SK-N-SH (cell line): ENCODE results near the gene SPRED3. TPM values are rescaled to one million over a fixed set of nuclear protein-coding genes. Genes with fewer than 3 reads are reported as not detected.

ENCODE experiments used
- CTCF ChIA-PET: fragments of 300-600, 350-600 bp; formaldehyde crosslinking; extraction: SDS; loops from one replicate; lab custom pipeline; 2021; lab: Yijun Ruan, JAX
- POLR2A ChIA-PET: fragments of 350-600 bp; sonication (Branson Sonifier 250); formaldehyde crosslinking; extraction: SDS; loops from one replicate; lab custom pipeline; 2020; ENCODE audit warnings: antibody characterized with exemption, inconsistent platforms; lab: Yijun Ruan, JAX
- DNase-seq: peaks from one replicate; pipeline ENCODE4 v3.0.0; 2012
- H2AFZ ChIP-seq: fragments of 200-600 bp; sonication (generic); 2 replicates; pipeline ENCODE4 v1.8.1; 2016; ENCODE audit warnings: antibody characterized with exemption, mild to moderate bottlenecking, low read depth
- H3F3A ChIP-seq: fragments of 200-600 bp; sonication (generic); replicated peaks from 2 replicates; pipeline ENCODE3; 2016; ENCODE audit warnings: antibody characterized with exemption, mild to moderate bottlenecking; ENCODE audit not compliant: insufficient read depth
- H3K27ac ChIP-seq, 2 experiments: fragments of 200-500 bp in 1 of 2; fragments of 200-600 bp in 1 of 2; sonication (Bioruptor generic) in 1 of 2; sonication (generic), shearing (Covaris generic) in 1 of 2; 2 replicates each; pipeline versions ENCODE4 v1.5.1 to v1.6.1; 2014 to 2016; ENCODE audit warnings: low read depth in 2 of 2, inconsistent platforms in 1 of 2, low read length in 1 of 2, mild to moderate bottlenecking in 1 of 2, mixed read lengths in 1 of 2
- H3K27me3 ChIP-seq: fragments of 200-600 bp; sonication (generic), shearing (Covaris generic); 2 replicates; pipeline ENCODE4 v1.6.1; 2016; ENCODE audit warnings: mixed run types; ENCODE audit not compliant: insufficient read depth
- H3K36me3 ChIP-seq, 2 experiments: fragments of 200-500 bp in 1 of 2; fragments of 200-600 bp in 1 of 2; sonication (Bioruptor generic) in 1 of 2; sonication (generic) in 1 of 2; replicated peaks in 1 of 2; 2 replicates each; pipeline versions ENCODE3 to v1.5.1; 2014 to 2016; ENCODE audit warnings: low read length in 1 of 2, mild to moderate bottlenecking in 1 of 2; ENCODE audit not compliant: insufficient read depth in 2 of 2, control insufficient read depth in 1 of 2
- H3K4me1 ChIP-seq, 2 experiments: fragments of 200-500 bp in 1 of 2; fragments of 200-600 bp in 1 of 2; sonication (Bioruptor generic) in 1 of 2; sonication (generic), shearing (Covaris generic) in 1 of 2; 2 replicates each; pipeline versions ENCODE4 v1.5.1 to v1.6.1; 2014 to 2016; ENCODE audit warnings: low read depth in 1 of 2, low read length in 1 of 2, mixed run types in 1 of 2; ENCODE audit not compliant: insufficient read depth in 2 of 2, control insufficient read depth in 1 of 2
- H3K4me2 ChIP-seq: fragments of 200-600 bp; sonication (generic), shearing (Covaris generic); 2 replicates; pipeline ENCODE4 v1.6.1; 2017; ENCODE audit warnings: mixed run types
- H3K4me3 ChIP-seq, 2 experiments: fragments of 200-500 bp in 1 of 2; fragments of 200-600 bp in 1 of 2; sonication (Bioruptor generic) in 1 of 2; sonication (generic), shearing (Covaris generic) in 1 of 2; 2 replicates each; pipeline versions ENCODE4 v1.5.1 to v1.8.1; 2014 to 2016; ENCODE audit warnings: low read depth in 2 of 2, inconsistent platforms in 1 of 2, low read length in 1 of 2, mild to moderate bottlenecking in 1 of 2, mixed read lengths in 1 of 2, moderate library complexity in 1 of 2
- H3K79me2 ChIP-seq: fragments of 200-600 bp; sonication (generic); 2 replicates; pipeline ENCODE4 v1.8.1; 2017; ENCODE audit warnings: mild to moderate bottlenecking; ENCODE audit not compliant: insufficient read depth
- H3K9ac ChIP-seq: fragments of 200-600 bp; sonication (generic); 2 replicates; pipeline ENCODE4 v1.6.1; 2017; ENCODE audit warnings: mixed run types
- H3K9me2 ChIP-seq: fragments of 200-600 bp; sonication (generic); 2 replicates; pipeline ENCODE4 v1.6.1; 2017; ENCODE audit warnings: mixed run types
- H3K9me3 ChIP-seq: fragments of 200-600 bp; sonication (generic); 2 replicates; pipeline ENCODE4 v1.6.1; 2017; ENCODE audit warnings: mixed run types, mild to moderate bottlenecking, moderate library complexity
- H4K20me1 ChIP-seq: fragments of 200-600 bp; sonication (generic); 2 replicates; pipeline ENCODE4 v1.6.1; 2017; ENCODE audit warnings: mild to moderate bottlenecking, mixed run types; ENCODE audit not compliant: insufficient read depth
- ELF1 ChIP-seq: IDR thresholded peaks from 2 replicates; pipeline ENCODE4 v1.4.0; 2012
- EP300 ChIP-seq, 2 experiments: IDR thresholded peaks; 2 replicates each; pipeline versions ENCODE4 v1.4.0 to v1.6.1; 2012; ENCODE audit warnings: borderline replicate concordance in 1 of 2, low read depth in 1 of 2, low read length in 1 of 2
- EZH2phosphoT487 ChIP-seq: fragments of 200-600 bp; sonication (generic); IDR thresholded peaks from 2 replicates; pipeline ENCODE4 v1.6.1; 2017; ENCODE audit warnings: low read depth, mixed run types, mild to moderate bottlenecking, antibody characterized with exemption, moderate library complexity, borderline replicate concordance
- GATA2 ChIP-seq: sonication (generic); formaldehyde crosslinking; IDR thresholded peaks from 2 replicates; pipeline ENCODE4 v1.5.0; 2020; ENCODE audit warnings: mild to moderate bottlenecking, missing genetic modification reagents
- NFIC ChIP-seq: IDR thresholded peaks from 2 replicates; pipeline ENCODE4 v1.4.0; 2012; ENCODE audit warnings: borderline replicate concordance
- NRF1 ChIP-seq: IDR thresholded peaks from 2 replicates; pipeline ENCODE4 v1.6.1; 2012; ENCODE audit warnings: low read depth, mild to moderate bottlenecking, low read length
- RAD21 ChIP-seq: IDR thresholded peaks from 2 replicates; pipeline ENCODE4 v1.6.1; 2012; ENCODE audit warnings: mild to moderate bottlenecking, low read length
- RFX5 ChIP-seq: IDR thresholded peaks from 2 replicates; pipeline ENCODE4 v1.6.1; 2012; ENCODE audit warnings: mild to moderate bottlenecking, improper control_type of control experiment, low read length
- TCF12 ChIP-seq: IDR thresholded peaks from 2 replicates; pipeline ENCODE4 v1.4.0; 2012
- TEAD4 ChIP-seq: IDR thresholded peaks from 2 replicates; pipeline ENCODE4 v1.4.0; 2012; ENCODE audit warnings: mild to moderate bottlenecking, borderline replicate concordance; ENCODE audit not compliant: insufficient read depth
- WGBS: methylation state at CpG from one replicate; pipeline ENCODE4 v1.1.6; 2017; ENCODE audit warnings: low lambda C conversion rate; 5-methylcytosine and 5-hydroxymethylcytosine counted together
- polyA plus RNA-seq, 3 experiments: library from polyadenylated mRNA; depleted of rRNA; stranded (reverse); fragments of >200 nt; gene quantifications; 2 replicates each; pipeline ENCODE4 v1.2.3, GENCODE V29; 2012
- TF ChIP-seq, protein P1 (sequence below): fragments of 150-350 bp; IDR thresholded peaks from 2 replicates; pipeline ENCODE4 v1.6.1; 2017; ENCODE audit warnings: antibody characterized with exemption, low read length, low read depth, borderline replicate concordance
- TF ChIP-seq, protein P2 (sequence below): IDR thresholded peaks from 2 replicates; pipeline ENCODE4 v1.4.0; 2012; ENCODE audit warnings: low read depth, borderline replicate concordance
- TF ChIP-seq, protein P3 (sequence below): fragments of 200-600 bp; sonication (generic); IDR thresholded peaks from 2 replicates; pipeline ENCODE4 v1.6.1; 2017; ENCODE audit warnings: antibody characterized with exemption, mild to moderate bottlenecking, moderate library complexity

The SPRED3 gene
- polyA plus RNA-seq, 1 of the 3 experiments (the other 2 are of a cell fraction), result 11.1 TPM

DNA sequence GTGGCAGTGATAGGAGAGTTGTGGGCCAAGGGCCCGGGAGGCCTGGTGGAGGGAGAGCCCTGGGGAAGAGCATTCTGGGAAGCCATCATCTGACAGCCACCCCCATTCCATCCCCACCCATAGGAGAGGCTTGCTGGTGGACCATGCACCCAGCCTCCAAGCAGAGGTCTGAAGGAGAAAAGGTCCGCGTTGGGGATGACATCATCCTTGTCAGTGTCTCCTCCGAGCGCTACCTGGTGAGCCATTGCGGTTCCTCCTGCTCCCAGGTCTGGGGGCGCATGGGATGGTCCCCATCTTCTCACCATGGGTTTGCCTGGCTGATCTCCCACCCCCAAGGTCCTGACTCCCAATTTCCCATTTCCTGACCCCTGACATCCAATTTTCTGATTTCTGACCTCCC is 55.5 kb downstream of the SPRED3 start:
- WGBS, result 57% methylated on average over 3 of the region's 7 CpGs
- no peaks in the 10 kb centered on the region for H3F3A ChIP-seq
- H3K4me2 ChIP-seq, result no peak overlapping the region
- H2AFZ ChIP-seq, result no peak overlapping the region
- no peaks in the 10 kb centered on the region for H3K9me2 ChIP-seq
- no peaks in the 10 kb centered on the region for H3K36me3 ChIP-seq
- TF ChIP-seq NRF1 (no peak), TEAD4 (no peak), EP300 (IDR thresholded peaks at IDR 0.05; ENCODE audit: borderline replicate concordance in 1 of 2, low read depth in 1 of 2, low read length in 1 of 2) (no peak), ELF1 (no peak), TCF12 (no peak), EZH2phosphoT487 (no peak), GATA2 (no peak)
- TF ChIP-seq, protein P1, sequence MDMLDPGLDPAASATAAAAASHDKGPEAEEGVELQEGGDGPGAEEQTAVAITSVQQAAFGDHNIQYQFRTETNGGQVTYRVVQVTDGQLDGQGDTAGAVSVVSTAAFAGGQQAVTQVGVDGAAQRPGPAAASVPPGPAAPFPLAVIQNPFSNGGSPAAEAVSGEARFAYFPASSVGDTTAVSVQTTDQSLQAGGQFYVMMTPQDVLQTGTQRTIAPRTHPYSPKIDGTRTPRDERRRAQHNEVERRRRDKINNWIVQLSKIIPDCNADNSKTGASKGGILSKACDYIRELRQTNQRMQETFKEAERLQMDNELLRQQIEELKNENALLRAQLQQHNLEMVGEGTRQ, result no peak
- TF ChIP-seq, protein P2, sequence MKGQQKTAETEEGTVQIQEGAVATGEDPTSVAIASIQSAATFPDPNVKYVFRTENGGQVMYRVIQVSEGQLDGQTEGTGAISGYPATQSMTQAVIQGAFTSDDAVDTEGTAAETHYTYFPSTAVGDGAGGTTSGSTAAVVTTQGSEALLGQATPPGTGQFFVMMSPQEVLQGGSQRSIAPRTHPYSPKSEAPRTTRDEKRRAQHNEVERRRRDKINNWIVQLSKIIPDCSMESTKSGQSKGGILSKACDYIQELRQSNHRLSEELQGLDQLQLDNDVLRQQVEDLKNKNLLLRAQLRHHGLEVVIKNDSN, result no peak
- H3K9me3 ChIP-seq, result no peaks in the 10 kb centered on the region
- H3K27me3 ChIP-seq, result no peaks in the 10 kb centered on the region
- no peak overlapping the region for H3K9ac ChIP-seq
- H3K27ac ChIP-seq, result no peak overlapping the region
- no peaks in the 10 kb centered on the region for H3K79me2 ChIP-seq
- CTCF ChIA-PET, result no interaction called here
- no peaks in the 10 kb centered on the region for H3K4me1 ChIP-seq
- no peak overlapping the region for H3K4me3 ChIP-seq
- DNase-seq, result no peak
- H4K20me1 ChIP-seq, result no peaks in the 10 kb centered on the region
- POLR2A ChIA-PET, result no interaction called here

DNA sequence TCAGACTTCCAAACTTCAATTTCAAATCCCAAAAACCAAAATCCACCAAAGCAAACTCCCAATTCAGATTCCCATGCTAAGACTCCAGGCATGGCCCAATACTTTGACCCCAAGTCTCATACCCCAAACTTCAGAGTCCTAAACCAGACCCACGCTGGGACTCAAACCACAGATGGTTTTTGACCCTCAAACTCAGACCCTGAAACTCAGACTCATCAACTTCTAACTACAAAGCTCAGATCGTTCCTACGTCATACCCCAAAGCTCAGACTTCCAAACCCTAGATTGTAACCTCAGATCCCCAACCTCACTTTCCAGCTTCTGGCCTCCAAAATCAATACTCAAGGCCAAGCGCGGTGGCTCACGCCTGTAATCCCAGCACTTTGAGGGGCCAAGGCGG is 56.9 kb downstream of the SPRED3 start:
- no peak overlapping the region for H3K4me3 ChIP-seq
- H3K4me2 ChIP-seq, result no peak overlapping the region
- H3K36me3 ChIP-seq, result no peaks in the 10 kb centered on the region
- H3K9me2 ChIP-seq, result no peaks in the 10 kb centered on the region
- no peaks in the 10 kb centered on the region for H4K20me1 ChIP-seq
- ChIA-PET CTCF (no interaction called here), POLR2A (no interaction called here)
- no peaks in the 10 kb centered on the region for H3K9me3 ChIP-seq
- no peak overlapping the region for H2AFZ ChIP-seq
- no peaks in the 10 kb centered on the region for H3K4me1 ChIP-seq
- no peaks in the 10 kb centered on the region for H3F3A ChIP-seq
- no peak overlapping the region for H3K27ac ChIP-seq
- WGBS, result 78% methylated on average over 7 of the region's 7 CpGs
- no peak for DNase-seq
- TF ChIP-seq RFX5 (no peak), GATA2 (no peak), RAD21 (no peak), NFIC (no peak)
- TF ChIP-seq, protein P2, result no peak
- TF ChIP-seq, protein P3, sequence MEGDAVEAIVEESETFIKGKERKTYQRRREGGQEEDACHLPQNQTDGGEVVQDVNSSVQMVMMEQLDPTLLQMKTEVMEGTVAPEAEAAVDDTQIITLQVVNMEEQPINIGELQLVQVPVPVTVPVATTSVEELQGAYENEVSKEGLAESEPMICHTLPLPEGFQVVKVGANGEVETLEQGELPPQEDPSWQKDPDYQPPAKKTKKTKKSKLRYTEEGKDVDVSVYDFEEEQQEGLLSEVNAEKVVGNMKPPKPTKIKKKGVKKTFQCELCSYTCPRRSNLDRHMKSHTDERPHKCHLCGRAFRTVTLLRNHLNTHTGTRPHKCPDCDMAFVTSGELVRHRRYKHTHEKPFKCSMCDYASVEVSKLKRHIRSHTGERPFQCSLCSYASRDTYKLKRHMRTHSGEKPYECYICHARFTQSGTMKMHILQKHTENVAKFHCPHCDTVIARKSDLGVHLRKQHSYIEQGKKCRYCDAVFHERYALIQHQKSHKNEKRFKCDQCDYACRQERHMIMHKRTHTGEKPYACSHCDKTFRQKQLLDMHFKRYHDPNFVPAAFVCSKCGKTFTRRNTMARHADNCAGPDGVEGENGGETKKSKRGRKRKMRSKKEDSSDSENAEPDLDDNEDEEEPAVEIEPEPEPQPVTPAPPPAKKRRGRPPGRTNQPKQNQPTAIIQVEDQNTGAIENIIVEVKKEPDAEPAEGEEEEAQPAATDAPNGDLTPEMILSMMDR, result no peak
- H3K27me3 ChIP-seq, result no peaks in the 10 kb centered on the region
- no peaks in the 10 kb centered on the region for H3K79me2 ChIP-seq
- H3K9ac ChIP-seq, result no peak overlapping the region
